Bone marrow (tissue), 2 donors: ENCODE data around the gene PLEKHG5.

Source experiments
- DNase-seq, 2 donors: peaks; one replicate each; lab custom pipeline; 2025; lab: John Stamatoyannopoulos, UW

The PLEKHG5 gene, protein sequence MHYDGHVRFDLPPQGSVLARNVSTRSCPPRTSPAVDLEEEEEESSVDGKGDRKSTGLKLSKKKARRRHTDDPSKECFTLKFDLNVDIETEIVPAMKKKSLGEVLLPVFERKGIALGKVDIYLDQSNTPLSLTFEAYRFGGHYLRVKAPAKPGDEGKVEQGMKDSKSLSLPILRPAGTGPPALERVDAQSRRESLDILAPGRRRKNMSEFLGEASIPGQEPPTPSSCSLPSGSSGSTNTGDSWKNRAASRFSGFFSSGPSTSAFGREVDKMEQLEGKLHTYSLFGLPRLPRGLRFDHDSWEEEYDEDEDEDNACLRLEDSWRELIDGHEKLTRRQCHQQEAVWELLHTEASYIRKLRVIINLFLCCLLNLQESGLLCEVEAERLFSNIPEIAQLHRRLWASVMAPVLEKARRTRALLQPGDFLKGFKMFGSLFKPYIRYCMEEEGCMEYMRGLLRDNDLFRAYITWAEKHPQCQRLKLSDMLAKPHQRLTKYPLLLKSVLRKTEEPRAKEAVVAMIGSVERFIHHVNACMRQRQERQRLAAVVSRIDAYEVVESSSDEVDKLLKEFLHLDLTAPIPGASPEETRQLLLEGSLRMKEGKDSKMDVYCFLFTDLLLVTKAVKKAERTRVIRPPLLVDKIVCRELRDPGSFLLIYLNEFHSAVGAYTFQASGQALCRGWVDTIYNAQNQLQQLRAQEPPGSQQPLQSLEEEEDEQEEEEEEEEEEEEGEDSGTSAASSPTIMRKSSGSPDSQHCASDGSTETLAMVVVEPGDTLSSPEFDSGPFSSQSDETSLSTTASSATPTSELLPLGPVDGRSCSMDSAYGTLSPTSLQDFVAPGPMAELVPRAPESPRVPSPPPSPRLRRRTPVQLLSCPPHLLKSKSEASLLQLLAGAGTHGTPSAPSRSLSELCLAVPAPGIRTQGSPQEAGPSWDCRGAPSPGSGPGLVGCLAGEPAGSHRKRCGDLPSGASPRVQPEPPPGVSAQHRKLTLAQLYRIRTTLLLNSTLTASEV

DNA sequence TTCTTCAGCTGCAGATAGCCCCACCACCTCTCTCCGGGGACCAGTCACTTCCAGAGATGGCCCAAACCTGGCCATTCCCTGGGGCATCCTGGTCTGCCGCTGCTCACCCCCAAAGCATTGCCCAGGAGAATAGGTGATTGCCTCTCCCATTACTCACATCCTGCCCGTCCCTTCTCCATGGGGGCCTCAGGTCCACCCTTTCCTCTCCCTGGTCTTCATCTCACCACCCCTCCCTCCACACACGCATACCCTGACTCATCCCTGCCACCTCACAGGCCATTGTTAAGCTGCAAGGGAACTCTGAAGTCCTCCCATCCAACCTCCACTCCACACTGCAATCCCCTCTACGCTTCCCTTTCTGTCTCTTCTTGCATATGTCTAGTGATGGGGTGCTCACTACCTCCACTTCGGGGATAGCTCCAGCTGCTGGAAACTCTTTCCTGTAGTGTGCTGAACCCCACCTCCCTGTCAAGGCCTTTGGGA is at the start of gene PLEKHG5:
PLEKHG5 (minus strand) TSS at position 188 of the 483 bp plus-strand sequence. CDS start 14,096 bp downstream, outside the sequence.
- no peak for DNase-seq

DNA sequence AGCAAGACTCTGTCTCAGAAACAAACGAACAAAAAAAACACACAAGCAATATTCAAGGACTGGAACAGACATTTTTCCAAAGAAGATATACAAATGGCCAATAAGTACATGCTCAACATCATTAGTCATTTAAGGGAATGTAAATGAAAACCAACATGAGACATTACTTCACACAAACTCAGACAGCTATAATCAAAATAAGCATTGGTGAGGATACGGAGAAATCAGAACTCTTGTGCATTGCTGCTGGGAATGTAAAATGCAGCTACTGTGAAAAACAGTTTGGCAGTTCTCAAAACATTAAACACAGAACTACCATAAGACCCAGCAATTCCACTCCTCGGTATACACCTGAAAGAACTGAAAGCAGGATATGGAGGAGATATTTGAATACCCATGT is 47.5 kb upstream of the PLEKHG5 start:
- DNase-seq: no peak

DNA sequence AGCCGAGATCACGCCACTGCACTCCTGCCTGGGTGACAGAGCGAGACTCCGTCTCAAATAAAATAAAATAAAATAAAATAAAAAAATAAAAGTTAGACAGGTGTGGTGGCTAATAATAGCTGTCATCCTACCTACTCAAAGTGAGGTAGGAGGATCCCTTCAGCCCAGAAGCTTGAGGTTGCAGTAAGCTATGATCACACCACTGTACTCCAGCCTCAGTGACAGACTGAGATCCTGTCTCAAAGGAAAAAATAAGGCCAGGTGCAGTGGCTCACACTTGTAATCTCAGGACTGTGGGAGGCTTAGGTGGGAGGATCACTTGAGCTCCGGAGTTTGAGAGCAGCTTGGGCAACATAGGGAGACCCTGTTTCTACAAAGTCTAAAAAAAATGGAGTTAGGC is 44.8 kb upstream of the PLEKHG5 start:
- no peak for DNase-seq

DNA sequence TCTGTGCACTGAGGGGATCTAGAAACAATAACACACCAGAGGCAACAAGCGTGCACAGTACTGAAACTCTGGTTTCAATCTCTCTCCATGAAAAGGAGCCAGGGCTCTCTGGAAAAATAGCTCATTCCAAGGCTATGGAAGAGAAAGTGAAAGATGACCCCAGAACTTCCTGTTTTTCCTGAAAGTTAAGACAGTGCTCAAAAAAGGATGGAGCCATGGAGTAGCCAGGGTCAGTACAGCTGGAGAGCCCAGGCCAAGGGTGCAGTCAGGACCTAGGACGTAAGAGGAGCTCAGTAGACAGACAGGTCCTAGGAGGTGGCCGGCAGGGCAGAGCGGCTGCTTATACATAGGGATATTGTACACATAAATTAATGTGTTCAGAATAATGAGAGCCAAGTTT is 43.7 kb upstream of the PLEKHG5 start:
- DNase-seq: no peak

DNA sequence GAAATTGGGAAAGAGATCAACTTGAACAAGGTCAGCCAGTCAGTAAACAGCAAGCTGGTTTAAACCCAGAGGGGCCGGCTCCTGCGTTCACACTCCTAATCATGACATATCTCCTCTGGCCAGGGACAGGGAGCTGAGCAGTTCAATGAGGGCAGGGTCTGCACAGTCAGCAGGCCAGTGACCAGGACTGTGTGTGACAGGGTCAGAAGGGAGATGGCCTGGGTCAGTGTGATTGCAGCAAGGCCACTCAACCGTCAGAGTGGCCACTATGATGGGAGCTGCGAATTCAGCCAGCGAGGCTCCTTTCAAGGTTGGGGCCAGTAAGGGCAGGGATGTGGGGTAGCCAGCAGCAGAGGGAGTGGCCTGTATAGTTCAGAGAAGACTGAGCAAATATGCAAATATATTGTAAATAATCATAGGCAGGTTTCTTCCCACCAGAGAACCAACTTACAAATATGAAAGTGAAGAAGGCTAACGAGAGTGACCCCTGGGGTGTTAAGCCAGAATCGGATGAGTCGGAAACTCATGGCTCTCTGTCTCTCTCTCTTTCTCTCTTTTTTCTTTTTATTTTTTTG is 42.9 kb upstream of the PLEKHG5 start:
- DNase-seq: no peak

DNA sequence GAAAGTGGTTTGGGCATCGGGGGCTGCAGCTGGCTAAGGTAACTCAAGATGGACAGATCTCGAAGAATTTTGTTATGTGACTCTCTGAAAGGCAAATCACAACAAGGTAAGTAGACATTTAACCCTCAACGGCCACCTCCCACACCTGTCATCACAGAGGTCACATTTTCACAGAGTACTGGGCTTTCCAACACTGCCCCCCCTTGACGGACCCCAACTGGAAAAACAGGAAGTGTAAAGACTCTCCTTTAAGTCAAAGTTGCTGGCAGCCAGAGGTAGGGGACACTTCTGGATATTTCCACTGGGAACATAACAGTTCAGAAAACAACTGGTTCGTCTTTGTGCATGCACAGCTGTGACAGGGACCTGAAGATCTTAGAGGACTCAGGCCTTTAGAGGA is 40.5 kb upstream of the PLEKHG5 start:
- no peak for DNase-seq

DNA sequence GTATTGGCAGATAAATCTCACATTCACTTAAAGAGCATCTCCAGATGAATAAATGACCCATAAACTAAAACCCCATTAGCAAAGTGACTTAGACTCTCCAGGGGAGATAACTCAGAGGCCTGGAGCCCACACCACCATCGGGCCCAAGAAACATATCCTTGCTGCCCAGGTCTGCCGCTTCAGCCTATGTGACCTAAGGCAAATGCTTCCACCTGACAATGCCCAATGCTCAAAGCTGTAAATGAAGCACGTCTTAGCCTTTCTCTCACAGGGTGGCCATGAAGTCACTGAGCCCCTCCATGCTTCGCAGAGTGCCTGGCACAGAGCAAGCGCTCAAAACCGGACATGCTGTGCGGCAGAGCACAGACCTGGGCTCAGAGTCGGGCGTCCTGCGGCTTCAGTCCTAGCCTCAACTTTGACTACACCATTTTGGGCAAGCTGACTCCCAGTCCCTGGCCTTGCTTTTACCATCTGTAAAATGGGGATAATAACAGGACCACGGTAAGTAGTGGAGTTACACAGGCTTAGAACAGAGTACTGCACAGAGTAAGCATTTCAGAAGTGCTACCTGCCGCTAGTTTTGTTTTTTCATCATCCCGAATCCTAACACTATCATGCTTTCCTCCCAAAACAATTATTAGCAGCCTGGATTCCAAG is 39.2 kb upstream of the PLEKHG5 start:
- DNase-seq: no peak

DNA sequence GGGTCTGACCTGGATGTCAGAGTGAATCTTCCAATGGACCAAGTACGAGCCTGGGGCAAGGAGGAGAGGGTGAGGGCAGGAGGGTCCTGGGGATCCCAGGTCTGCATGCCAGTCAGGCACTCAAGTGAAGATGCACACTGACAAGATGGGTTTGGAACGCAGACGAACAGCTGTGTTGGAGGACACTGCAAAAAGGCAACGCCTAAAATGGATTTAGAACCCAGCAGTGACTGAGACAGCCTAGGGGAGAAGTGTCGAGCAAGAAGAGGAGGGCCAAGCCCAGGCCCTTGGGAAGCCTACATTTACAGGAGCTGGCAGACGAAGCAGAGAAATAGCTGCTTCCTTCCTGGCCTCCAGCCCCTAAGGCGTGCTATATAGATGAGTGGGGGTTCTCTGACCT is 37.0 kb upstream of the PLEKHG5 start:
- DNase-seq: no peak

DNA sequence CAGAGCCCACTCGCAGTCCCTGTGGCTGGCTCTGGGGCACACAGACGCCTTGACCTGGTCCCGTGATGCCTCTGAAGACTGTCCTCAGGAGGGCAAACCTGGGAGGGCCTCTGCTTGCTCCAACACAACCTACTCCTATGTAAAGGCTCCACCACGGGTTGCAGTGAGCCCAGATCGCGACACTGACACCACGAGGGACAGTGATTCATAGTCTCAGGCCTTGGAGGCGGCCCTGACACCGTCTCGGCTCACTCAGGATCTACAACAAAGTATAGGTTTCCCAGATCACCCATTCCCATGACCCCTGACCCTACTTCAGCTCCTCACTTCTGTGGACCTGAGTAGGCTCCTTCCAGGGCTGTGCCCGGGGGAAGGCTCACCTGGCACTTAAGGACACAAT is 34.8 kb upstream of the PLEKHG5 start:
- no peak for DNase-seq

DNA sequence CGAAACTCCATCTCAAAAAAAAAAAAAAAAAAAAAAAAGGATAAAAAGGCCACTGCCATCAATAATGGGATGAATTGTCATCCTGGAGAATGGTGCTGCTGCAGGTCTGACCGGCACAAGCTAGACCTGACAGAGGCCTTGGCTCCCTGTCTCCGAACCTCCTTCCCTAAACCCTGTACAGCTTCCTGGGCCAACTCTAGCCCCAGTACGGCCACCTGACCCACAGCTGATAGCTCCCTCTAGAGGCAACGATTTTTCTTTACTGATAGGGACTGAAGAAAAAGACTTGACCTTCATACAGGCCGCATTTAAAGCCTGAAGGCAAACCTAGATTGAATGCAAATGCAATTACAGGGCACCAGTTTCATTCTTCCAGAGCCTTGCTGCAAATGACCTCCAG is 32.1 kb upstream of the PLEKHG5 start:
- no peak for DNase-seq

DNA sequence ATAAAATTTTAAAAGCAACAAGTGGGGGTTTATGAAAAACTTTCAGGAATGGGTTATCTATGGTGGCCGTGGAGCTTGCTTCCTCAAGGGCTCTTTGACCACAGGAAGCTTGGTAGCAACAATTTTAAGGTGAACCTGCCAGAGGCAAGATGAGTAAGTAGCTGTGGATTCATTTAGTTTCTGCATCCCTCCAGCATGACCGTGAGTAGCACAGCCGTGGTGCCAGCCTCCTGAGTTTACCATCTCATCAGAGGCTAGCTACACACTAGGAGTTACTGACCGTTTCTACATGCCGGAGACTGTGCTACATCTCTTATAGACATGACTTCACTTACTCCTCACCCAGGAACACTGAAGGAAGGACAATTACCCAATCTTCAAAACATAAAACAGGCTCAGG is 30.1 kb upstream of the PLEKHG5 start:
- no peak for DNase-seq

DNA sequence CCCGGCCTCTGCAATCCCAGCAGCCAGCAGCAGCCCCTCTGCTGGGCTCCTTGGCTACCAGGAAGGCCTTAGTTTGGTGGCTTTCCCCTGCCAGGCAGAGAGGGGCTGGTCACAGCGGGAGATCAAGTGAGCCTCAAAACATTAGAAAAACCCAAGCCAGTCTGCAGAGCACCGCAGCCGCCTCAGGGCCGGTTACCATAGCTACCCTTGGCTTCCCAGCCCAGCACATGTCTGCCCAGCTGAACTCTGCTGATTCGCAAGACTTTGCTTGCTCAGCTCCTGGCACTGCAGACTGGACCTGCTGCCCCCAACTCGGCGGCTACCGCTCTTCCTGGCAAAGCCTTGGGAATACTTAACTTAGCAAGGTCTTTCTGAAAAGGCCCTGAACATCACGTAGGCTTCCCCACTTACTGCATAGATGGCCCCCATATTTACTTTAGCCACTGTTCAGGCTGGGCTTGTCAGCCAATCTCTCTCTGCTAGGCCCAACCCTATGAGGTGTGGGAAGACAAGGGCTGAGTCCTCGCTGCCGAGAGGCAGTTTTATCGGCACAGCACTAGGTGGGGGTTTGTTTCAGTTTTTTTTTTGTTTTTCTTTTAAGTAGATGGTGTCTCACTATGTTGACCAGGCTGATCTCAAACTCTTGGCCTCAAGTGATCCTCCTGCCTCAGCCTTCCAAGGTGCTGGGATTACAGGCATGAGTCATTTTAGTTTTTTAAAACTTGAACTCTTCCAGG is 28.6 kb upstream of the PLEKHG5 start:
- no peak for DNase-seq

DNA sequence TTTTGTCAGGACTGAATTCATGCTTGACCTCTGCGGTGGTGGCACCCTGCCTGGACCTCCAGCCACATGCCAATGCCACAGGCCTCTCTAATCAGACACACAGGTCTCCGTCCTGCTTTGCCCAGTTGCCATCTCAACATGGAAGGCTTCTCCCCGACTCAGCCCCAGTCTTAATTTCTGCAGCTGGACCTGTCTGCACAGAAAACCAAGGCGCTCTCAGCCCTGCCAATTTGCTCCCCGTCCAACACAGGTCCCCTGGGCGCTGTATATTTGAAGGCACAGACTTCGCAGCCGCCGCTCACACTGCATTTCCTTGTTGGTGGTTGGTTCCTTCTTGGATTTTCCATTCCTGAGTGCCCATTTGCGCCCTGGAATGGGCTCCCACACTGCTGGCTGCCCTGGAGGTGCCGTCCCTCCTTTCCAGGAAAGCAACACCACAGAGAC is 28.0 kb upstream of the PLEKHG5 start:
- no peak for DNase-seq

DNA sequence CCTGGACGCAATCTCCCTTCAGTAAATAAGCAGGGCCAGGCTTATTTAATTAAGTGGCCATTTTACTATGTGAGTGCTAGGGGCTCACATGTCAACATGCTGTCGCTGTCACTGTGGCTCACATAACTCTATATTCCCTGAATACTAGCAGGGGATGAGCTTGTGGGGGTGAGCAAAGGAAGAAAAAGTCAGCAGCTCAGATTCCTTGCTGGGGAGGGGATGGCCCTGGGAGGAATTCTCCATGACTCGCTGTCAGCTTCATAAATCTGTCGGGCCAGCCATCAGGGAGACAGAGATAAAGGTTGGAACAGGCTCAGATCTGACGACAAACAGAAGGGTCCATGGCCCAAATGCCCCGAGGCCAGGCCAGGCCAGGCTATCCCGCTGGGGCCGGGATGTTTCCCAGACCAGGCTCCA is 26.0 kb upstream of the PLEKHG5 start:
- DNase-seq: no peak

DNA sequence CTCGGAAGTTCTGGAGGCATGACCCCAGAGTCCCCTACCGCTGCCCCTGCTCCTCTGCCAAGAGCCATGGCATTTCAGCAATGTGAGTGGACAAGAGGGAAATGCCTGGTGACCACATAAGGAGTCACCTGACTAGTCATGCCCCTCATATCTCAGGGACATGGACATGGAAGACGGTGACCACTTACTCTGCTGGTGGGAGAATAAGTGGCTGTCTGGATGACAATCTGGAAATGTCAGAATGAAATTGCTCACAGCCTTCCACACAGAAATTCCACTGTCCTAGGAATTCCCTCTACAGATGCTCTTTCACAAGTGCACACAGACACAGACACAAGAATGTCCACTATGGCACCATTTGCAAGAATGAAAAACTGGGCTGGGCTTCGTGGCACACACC is 24.3 kb upstream of the PLEKHG5 start:
- DNase-seq: no peak

DNA sequence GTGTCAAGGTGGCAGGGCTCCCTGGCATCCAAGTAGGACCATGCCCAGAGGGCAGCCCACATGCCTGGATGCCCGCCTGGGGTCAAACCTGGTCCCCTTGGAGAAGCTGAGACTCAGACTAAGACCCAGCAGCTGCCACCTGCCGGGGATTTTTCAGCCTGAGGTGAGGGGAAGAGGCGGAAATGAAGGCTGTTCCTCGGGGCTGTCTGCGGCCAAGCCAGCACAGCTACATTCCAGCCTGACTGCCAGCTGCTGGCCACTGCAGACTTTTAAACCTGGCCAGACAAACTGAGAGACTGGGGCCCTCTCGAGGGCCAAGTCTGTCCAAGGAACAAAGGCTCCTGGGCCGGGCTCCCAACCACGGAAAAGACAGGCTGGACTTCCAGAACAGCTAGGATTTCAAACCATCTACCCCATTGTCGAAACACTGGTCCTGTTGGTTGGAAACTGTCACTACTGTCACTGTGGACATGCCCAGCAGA is 21.9 kb upstream of the PLEKHG5 start:
- no peak for DNase-seq

DNA sequence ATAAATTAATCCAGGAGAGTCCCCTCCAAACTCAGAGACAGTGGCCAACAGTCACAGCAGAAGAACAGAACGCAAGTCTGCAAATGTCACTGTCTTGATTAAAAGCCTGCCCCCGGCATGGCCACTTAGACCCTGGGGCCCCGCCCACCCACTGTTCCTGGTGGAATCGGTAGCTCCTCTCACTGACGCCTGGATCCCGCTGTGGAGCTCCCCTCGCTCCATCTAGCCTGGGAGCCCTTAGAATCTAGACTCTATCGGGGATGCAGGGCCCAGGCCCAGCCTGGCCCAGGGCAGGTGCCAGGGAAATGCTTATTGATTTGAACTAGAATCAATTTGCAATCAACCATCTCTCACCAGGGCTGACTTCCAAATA is 21.4 kb upstream of the PLEKHG5 start:
- no peak for DNase-seq

DNA sequence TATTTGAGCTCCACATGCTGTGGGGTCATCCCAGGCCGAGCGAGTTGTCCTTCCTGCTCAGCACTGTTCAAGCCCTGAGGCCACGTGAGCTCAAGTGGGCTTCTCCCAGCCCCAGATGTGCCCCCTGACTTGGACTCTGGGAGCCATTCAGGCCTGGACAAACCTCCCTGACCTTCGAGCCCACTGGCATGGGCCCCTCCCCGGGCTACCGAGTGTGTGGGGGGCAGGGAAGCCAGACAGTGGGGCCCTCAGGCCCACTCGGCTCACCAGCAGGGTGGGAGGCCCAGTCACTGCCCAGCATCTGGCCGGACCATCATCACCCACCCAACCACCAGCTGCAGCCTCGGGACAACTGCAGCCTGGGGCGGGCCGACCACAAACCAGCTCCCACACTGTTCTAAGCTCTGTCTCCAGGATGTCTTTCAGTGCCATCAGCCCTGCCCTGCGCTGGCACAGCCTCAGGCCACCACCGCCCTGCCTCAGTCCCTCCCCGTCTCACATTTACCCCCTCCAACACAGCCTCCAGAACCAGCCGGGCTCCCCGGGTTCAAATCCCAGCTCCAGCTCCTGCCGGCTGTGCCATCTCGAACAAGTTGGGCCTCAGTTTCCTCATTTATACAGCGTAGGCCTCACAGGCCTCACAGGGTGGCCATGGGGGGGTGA is 20.9 kb upstream of the PLEKHG5 start:
- DNase-seq: no peak

DNA sequence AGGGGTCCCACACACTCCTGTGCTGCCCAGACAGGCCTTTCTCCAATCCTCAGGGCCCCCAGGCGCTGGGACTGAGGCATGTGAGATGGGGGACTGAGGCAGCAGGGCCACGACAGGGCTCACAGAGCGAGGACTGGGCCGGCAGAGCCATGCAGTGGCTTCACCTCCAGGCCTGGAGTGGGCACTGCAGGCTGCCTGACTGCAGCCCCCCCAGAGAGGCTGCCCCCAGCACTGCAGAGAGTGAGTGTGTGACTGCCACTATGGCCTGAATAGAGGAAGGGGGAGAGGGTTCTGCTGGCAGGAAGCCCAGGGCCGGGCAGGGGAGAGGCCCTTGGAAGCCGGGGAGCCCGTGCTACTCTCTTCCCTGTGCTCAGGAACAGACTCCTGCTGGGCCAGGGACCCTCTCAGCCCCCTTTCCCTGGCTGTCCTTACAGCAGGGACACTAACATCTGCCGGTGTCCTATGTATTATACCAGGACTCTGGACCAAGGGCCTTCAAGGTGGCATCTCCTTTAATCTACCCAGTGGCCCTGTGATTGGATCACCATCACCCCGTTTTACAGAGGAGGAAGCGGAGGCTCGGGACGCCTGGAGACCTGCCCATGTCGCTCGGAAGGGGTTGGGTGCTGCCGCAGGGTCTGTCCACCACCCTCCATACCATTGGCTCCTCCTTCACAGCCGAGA is 20.2 kb upstream of the PLEKHG5 start:
- DNase-seq: no peak

DNA sequence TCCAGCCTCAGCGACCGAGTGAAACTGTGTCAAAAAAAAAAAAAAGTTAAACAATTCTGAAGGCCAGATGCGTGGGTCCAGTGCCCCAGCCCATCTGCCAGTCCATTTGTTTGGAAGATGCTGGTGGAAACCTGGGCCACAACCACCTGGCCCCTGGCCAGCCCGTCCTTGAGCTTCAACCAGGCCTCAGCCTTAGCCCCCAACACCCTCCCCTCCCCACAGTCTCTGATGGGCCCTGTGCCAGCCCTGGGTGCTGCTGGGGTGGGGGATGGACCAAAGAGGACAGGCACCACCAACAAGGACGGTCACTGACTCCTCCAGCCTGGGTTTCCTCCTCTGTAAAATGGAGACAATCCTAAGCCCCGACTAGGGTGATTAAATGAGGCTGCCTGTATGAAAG is 19.6 kb upstream of the PLEKHG5 start:
- DNase-seq: no peak
